Measurements from ENCODE around the gene AUTS2.
"Not testable (repeated sequence)": the region's sequence is repeated elsewhere in the genome, so short reads cannot be mapped to it uniquely, and the experiment has no call there.

The AUTS2 gene

DNA sequence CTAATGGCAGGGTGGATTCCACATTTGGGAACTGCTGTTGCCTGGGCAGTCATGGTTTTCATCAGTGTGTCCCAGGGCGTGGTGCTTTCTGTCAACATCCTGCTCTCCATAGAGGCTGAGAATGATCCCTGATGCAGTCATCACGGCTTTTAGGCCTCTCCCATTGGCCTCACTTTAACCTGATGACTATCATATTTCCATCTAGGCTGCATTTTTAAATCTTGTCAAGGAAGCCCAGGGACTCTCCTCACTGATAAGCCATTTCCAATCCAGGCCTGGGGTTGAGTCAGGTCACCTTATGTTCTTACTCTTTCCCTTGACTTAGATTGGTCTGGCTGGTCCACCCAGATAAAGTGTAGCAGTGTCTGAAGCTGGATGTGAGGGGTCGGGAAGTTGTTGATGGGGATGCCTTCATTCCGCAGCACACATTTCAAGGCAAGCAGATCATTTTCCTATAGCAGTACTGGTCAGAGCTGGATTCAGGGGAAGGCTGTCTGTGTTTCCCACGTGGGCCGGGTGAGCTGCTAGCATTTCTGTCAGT is 177.0 kb downstream of the AUTS2 start:
- no peaks in the 10 kb centered on the region for H3K9me3 Mint-ChIP-seq
- peaks cover 4% of the 10 kb centered on the region for H3K36me3 Mint-ChIP-seq (ENCODE audit: low read depth)
- peaks cover 57% of the 10 kb centered on the region for H3K4me1 Mint-ChIP-seq
- no peak for DNase-seq
- H3K4me3 Mint-ChIP-seq: no peak overlapping the region
- H3K27ac Mint-ChIP-seq: no peak overlapping the region
- TF ChIP-seq, protein P1, sequence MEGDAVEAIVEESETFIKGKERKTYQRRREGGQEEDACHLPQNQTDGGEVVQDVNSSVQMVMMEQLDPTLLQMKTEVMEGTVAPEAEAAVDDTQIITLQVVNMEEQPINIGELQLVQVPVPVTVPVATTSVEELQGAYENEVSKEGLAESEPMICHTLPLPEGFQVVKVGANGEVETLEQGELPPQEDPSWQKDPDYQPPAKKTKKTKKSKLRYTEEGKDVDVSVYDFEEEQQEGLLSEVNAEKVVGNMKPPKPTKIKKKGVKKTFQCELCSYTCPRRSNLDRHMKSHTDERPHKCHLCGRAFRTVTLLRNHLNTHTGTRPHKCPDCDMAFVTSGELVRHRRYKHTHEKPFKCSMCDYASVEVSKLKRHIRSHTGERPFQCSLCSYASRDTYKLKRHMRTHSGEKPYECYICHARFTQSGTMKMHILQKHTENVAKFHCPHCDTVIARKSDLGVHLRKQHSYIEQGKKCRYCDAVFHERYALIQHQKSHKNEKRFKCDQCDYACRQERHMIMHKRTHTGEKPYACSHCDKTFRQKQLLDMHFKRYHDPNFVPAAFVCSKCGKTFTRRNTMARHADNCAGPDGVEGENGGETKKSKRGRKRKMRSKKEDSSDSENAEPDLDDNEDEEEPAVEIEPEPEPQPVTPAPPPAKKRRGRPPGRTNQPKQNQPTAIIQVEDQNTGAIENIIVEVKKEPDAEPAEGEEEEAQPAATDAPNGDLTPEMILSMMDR (IDR thresholded peaks at IDR 0.05): no peak
- H3K27me3 Mint-ChIP-seq (ENCODE audit: low read depth, poor library complexity): peaks cover 3% of the 10 kb centered on the region

DNA sequence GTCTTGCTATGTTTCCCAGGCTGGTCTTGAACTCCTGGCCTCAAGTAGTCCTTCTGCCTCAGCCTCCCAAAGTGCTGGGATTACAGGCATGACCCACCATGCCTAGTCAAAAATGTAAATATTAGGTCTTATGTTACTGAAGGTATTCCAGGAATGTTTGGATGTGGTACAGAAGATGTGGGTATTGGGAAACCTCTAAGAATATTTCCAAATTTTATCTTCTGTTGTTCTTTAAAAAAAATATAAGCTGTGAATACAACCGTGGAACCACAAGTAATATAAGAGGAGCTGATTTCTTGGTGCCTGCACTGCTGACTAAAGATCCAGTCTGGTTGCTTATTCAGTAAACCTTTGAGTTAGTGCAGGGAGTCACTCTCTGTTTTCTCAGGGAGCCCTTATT is 178.3 kb downstream of the AUTS2 start:
- Mint-ChIP-seq H3K9me3 (no peaks in the 10 kb centered on the region), H3K27ac (no peak overlapping the region), H3K27me3 (ENCODE audit: low read depth, poor library complexity) (no peaks in the 10 kb centered on the region), H3K36me3 (ENCODE audit: low read depth) (no peaks in the 10 kb centered on the region), H3K4me3 (no peak overlapping the region), H3K4me1 (peaks cover 58% of the 10 kb centered on the region)
- TF ChIP-seq, protein P1 (IDR thresholded peaks at IDR 0.05): no peak
- no peak for DNase-seq

- peak overlapping the region; percentile 68 for H3K27ac Mint-ChIP-seq
- H3K36me3 Mint-ChIP-seq (ENCODE audit: low read depth): no peaks in the 10 kb centered on the region
- H3K4me1 Mint-ChIP-seq: peaks cover 69% of the 10 kb centered on the region
- no peak overlapping the region for H3K4me3 Mint-ChIP-seq
- no peak for DNase-seq
- no peaks in the 10 kb centered on the region for H3K27me3 Mint-ChIP-seq (ENCODE audit: low read depth, poor library complexity)
- H3K9me3 Mint-ChIP-seq: no peaks in the 10 kb centered on the region
- TF ChIP-seq, protein P1 (IDR thresholded peaks at IDR 0.05): no peak
These were observed 179.9 kb downstream of the AUTS2 start for GRCh38 chr7:69778138-69778537.

DNA sequence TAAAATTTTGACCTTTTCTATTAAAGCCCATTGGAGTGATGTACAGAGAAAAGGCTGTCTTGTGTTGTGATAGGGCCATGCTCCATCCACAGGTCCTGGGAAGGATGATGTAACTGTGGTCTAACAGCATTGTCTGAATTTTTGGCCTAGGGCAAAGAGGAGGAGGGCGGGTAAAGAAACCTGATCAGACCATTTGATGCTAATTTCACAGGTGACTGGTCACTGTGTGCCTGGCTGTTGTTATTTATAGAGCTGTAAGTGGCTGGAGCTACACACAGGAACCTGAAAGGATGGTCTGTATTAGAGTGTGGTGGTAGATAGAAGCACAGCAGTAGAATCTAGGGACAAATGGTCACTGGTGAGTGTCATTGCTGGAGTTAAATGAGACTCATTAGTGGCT is 182.1 kb downstream of the AUTS2 start:
- no peak overlapping the region for H3K4me3 Mint-ChIP-seq
- H3K4me1 Mint-ChIP-seq: peaks cover 75% of the 10 kb centered on the region
- H3K36me3 Mint-ChIP-seq (ENCODE audit: low read depth): no peaks in the 10 kb centered on the region
- peak; percentile 26 for DNase-seq
- H3K27ac Mint-ChIP-seq: no peak overlapping the region
- no peaks in the 10 kb centered on the region for H3K9me3 Mint-ChIP-seq
- TF ChIP-seq, protein P1 (IDR thresholded peaks at IDR 0.05): no peak
- H3K27me3 Mint-ChIP-seq (ENCODE audit: low read depth, poor library complexity): no peaks in the 10 kb centered on the region

GRCh38 chr7:69781412-69781846 is 183.2 kb downstream of the AUTS2 start:
- Mint-ChIP-seq H3K36me3 (ENCODE audit: low read depth) (no peaks in the 10 kb centered on the region), H3K4me1 (peaks cover 67% of the 10 kb centered on the region), H3K4me3 (no peak overlapping the region), H3K27ac (peak overlapping the region; percentile 61), H3K9me3 (no peaks in the 10 kb centered on the region), H3K27me3 (ENCODE audit: low read depth, poor library complexity) (no peaks in the 10 kb centered on the region)
- DNase-seq: no peak
- TF ChIP-seq, protein P1 (IDR thresholded peaks at IDR 0.05): no peak

- TF ChIP-seq, protein P1 (IDR thresholded peaks at IDR 0.05): no peak
- Mint-ChIP-seq H3K27ac (no peak overlapping the region), H3K4me3 (no peak overlapping the region), H3K27me3 (ENCODE audit: low read depth, poor library complexity) (no peaks in the 10 kb centered on the region), H3K9me3 (no peaks in the 10 kb centered on the region), H3K36me3 (ENCODE audit: low read depth) (no peaks in the 10 kb centered on the region), H3K4me1 (peaks cover 69% of the 10 kb centered on the region)
- DNase-seq: no peak
These were observed 184.8 kb downstream of the AUTS2 start for GRCh38 chr7:69782917-69783684.

DNA sequence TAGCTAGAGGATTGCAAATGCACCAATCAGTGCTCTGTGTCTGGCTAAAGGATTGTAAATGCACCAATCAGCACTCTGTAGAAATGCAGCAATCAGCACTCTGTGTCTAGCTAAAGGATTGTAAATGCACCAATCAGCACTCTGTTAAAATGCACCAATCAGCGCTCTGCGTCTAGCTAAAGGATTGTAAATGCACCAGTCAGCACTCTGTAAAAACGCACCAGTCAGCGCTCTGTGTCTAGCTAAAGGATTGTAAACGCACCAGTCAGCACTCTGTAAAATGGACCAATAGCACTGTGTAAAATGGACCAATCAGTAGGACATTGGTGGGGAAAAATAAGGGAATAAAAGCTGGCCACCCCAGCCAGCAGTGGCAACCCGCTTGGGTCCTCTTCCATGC is 187.9 kb downstream of the AUTS2 start:
- not testable (repeated sequence) for H3K27me3 Mint-ChIP-seq (ENCODE audit: low read depth, poor library complexity); H3K9me3 Mint-ChIP-seq; H3K27ac Mint-ChIP-seq; H3K36me3 Mint-ChIP-seq (ENCODE audit: low read depth); DNase-seq; H3K4me3 Mint-ChIP-seq
- peaks cover 83% of the 10 kb centered on the region for H3K4me1 Mint-ChIP-seq
